Activated CD4-positive, alpha-beta T cell treated with anti-CD3 and anti-CD28 coated beads for 48 hours (primary cell): Measurements from ENCODE around the gene HOXB4.

ENCODE experiments used
- DNase-seq: peaks from one replicate; pipeline ENCODE4 v3.0.0-alpha.2; 2020

Gene HOXB4

DNA sequence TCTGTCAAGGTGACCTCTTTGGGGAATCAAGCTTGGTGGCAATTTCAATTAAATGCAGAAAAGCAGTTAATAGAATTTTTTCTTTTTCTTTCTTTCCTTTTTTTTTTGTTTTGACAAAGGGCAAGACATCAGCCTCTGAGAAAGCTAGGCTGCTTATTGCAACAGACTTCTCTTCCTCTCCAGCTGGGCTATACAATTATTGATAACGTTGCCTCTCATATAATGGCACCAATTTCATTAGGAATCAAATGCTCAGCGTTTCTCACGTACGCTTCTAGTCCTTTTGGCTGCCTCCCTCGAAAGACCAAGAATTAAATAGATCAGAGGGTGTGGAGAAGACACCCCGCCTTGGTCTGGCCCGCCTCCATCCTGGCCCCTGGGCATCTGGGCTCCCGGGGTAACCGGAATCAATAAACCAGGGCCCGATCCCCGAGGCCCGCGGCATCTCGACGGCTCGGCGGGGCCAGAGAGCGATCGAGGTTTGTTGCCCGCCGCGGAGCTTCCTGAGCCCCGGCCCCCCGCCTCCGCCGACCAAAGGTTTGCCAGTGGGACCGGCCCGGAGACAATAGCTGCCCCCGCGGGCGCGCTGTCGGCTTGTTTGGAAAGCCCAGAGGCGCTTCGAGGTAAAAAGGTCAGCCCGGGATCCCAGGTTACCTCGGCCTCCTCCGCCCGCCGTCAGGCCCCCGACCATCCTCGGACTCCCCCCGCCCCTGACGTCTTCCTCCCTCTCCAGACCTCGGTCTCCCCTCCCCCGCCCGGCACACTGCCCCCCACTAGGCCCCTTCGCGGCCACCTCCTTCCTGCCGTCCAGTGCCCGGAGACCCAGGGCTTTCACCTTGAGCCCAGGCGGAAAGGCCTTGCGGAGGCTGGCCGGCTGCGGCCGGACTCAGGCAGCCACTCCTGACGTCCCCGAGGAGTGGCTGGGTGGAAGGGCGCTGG is 51.3 kb downstream of the HOXB4 start:
- no peak for DNase-seq
